HG02938 (cell line): ENCODE data around the gene MUSK.
"Not testable (repeated sequence)": the region's sequence is repeated elsewhere in the genome, so short reads cannot be mapped to it uniquely, and the experiment has no call there.

Experiments
- ATAC-seq: cut with Tn5 transposase; IDR thresholded peaks from one replicate; pipeline ENCODE4 v1.9.1; 2021; ENCODE audit warnings: mild to moderate bottlenecking, moderate library complexity; ENCODE audit not compliant: unreplicated experiment

MUSK gene

GRCh38 chr9:110807956-110808598, 139.5 kb downstream of the MUSK start:
- peak; percentile 73 for ATAC-seq

DNA sequence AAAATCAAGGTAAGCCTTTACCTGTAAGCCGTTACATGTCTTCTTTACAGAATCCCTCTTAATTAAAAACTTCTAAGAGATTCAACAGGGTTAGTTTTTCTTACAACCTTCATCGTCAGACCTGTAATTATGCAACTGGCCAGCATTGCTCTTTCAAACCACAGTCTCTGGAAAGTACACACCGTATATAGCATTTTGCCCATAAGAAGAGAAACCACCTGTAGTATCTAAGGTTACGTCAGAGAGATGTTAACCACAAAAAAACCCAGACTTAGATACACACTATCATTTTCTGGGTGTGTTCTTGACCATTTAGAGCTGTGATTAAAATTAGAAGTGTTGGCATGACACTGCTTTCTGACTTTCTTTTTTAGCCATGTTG, 140.0 kb downstream of the MUSK start:
- peak; percentile 97 for ATAC-seq

DNA sequence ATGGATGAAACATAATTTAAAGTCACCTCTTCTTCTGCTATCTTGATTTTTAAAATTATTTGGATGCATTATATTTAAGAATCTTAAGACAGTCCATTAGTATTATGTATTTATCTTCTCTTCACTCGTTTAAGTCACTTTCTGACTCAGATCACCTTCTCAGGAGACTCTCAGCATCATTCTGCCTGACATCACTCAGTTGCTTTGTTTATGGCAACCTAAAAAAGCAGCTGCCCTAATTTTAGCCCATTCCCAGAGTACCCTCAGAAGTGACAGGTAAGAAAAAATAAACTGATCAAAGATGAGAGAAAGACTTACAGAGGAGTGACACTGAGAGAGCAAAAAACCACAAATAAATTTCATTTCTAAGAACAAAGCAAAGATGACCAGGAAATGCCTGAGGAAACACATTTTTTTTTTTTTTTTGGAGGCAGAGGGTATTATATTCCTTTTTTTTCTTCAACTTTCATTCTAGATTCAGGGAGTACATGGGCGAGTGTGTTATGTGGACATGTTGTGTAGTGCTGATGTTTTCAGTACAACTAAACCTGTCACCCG, 140.5 kb downstream of the MUSK start:
- ATAC-seq: peak; percentile 49

GRCh38 chr9:110810262-110810976, 141.8 kb downstream of the MUSK start:
- ATAC-seq: no peak

DNA sequence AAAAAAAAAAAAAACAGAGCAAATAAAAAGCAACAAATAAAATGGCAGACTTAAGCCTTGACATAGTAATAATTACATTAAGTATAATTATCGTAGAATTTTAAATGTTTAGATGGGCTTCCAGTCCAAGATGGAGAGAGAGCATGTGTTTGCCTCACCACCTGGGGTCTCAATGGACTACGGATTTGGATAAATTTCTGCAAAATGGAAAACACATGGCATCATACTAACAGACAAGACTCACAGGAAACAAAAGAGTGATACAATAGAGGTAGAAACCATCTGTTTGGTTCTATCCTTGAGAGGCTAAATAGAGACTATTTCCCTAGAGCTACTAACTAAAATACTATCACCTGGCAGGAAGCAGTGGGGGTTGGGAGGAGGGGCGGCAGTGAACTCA, 144.3 kb downstream of the MUSK start:
- no peak for ATAC-seq

DNA sequence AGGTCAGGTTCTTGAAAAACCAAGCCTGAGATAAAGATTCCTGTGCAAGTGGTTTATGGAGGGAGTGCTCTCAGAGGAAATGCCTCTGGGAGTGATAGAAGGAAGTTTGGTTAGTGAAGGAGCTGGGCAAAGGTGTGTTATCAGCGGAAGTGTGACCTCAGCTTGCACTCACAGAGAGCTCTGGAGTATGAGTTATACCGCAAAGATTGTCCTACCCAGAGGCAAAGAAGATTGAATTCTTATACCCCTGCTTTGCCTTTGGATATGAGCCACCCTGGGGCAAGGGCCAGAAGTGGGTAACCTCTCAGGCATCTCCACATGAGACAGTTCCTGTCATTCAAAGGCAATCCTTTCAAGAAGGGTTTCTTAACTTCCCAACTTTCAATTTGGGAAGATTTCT, 145.6 kb downstream of the MUSK start:
- no peak for ATAC-seq

- ATAC-seq: no peak
Observed at GRCh38 chr9:110815361-110815760, 146.8 kb downstream of the MUSK start.

DNA sequence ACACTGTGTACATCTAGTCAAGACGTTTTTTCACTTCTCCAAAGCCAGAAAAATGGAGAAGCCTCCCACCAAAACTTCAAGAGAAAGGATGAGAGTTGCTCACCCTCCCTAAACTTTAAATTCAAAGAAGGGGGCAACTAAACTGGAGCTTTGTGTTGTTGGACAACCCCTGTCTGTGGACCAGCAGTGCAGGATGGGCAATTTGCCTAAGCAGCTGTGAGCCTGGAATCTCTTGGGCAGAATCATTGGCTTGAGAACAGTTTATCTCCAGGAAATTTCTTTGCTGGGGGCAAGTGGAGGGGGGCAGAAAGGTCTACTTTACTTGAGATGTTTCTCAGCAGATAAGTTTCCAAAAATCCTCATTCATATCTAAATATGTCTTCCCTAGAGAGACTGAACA, 151.8 kb downstream of the MUSK start:
- no peak for ATAC-seq

- peak; percentile 96 for ATAC-seq
Observed at GRCh38 chr9:110821064-110821463, 152.5 kb downstream of the MUSK start.

DNA sequence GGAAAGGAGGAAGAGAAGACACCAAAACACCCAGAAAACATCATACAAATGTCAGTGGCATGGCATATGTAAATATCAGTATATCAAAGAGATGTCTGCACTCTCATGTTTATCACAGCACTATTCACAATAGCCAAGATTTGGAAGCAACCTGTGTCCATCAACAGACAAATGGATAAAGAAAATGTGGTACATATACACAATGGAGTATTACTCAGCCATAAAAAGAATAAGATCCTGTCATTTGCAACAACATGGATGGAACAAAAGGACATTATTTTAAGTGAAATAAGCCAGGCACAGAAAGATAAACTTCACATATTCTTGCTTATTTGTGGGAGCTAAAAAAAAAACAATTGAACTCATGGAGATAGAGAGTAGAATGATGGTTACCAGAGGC, 156.5 kb downstream of the MUSK start:
- not testable (repeated sequence) for ATAC-seq

DNA sequence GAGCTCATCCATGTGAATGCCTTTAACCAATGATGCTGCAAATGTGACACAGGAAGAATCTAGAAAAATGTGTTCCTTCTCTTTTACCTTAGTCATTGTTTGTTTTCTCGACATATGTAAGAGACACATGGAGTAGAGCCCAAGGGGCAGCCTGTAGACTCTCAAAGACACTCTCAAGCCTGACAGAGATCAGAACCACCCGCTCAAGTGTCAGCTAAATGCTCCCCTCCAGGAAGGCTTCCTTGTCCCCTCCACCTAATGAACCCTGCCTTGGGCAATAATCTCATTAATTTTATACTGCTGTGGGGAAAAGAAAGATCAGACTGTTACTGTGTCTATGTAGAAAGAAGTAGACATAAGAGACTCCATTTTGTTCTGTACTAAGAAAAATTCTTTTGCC, 157.4 kb downstream of the MUSK start:
- ATAC-seq: no peak

DNA sequence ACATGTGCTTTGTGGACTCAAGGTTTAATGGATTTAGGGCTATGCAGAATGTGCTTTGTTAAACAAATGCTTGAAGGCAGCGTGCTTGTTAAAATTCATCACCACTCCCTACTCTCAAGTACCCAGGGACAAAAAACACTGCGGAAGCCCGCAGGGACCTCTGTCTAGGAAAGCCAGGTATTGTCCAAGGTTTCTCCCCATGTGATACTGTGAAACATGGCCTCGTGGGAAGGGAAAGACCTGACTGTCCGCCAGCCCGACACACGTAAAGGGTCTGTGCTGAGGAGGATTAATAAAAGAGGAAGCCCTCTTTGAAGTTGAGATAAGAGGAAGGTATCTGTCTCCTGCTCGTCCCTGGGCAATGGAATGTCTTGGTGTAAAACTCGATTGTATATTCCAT, 157.8 kb downstream of the MUSK start:
- ATAC-seq: not testable (repeated sequence)

DNA sequence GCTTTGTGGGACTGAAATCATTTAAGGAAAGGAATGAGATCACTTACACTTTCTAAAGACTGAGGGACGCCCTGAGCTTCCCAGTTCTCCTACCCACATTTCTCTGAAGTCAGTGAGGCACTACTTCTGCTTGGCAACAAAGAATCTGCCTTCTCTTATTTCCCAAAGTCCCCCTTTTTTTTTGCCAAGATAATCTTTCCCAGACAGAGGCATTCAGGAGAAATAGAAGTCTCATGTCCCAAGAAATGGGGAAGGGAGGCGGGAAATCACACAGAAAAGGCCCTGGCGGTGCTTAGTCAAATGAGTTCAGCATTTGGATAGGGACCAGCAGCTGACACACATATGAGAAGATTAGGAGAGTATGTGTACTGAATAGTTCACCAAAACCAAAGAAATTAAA, 159.7 kb downstream of the MUSK start:
- no peak for ATAC-seq

DNA sequence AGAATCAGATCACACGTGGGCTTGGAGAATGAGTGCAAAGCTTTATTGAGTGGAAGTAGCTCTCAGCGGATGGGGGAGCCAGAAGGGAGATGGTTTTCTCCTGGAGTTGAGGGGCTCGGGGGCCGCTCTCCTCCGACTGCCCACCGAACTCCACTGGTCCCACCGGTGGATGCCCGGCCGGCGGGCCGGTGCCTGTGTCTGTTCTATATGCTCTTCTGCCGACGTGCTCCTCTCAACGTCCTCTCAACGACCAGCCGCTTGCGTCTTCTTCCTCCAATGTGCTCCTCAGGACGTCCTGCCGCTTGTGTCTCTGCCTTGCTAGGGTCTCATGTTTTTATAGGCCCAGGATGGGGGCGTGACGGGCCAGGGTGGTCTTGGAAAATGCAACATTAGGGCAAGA, 161.9 kb downstream of the MUSK start:
- ATAC-seq: no peak

- ATAC-seq: no peak
Observed at GRCh38 chr9:110832926-110833325, 164.3 kb downstream of the MUSK start.

GRCh38 chr9:110835404-110835803, 166.8 kb downstream of the MUSK start:
- no peak for ATAC-seq

- no peak for ATAC-seq
Observed at GRCh38 chr9:110835859-110836271, 167.3 kb downstream of the MUSK start.

DNA sequence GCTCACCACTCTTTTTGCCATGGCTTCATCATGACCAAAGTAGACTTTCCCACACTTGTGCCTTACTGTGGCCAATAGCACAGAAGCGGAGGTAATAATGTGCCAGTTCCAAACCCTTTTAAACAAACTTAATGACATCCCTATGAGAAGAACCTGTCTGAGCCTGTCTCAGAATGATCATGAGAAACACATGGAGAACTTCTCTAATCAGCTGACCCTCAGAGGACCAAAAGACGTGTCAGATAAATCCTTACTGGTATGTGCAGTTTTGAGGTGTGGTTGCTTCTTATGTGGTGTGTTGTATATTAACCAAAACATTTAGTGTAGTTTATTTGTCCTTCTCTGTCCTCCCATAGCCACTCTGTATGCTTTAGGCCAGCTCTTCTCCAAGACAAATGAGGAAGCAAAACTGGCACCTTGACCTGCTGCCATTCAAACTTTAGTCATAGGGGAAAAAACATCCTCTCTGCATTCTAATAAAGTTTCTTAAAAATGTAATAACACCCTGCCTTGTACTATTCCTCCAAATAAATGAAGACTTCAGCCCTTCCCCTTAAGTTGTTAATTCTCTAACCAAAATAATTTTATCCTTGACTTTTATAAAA, 168.9 kb downstream of the MUSK start:
- ATAC-seq: no peak

DNA sequence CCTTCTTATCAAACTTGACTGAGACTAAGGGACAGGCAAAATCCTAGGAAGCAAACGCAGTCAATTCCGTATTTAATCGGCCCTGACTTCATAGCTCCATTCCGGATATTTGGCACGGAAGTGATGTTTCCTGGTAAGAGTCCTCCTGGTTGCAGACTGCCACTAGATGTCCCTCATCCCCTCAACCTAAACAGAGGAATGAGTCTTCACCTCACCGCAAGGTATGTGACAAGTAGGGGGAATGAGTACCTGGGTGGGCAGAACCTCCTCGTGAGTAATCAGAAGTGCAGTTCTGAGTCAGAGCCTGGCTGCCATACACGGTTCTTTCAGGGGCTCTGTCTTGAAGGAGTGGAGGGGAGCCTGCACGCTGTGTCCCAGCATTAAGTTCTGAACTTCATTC, 173.6 kb downstream of the MUSK start:
- ATAC-seq: no peak

GRCh38 chr9:110842986-110843385, 174.4 kb downstream of the MUSK start:
- no peak for ATAC-seq

DNA sequence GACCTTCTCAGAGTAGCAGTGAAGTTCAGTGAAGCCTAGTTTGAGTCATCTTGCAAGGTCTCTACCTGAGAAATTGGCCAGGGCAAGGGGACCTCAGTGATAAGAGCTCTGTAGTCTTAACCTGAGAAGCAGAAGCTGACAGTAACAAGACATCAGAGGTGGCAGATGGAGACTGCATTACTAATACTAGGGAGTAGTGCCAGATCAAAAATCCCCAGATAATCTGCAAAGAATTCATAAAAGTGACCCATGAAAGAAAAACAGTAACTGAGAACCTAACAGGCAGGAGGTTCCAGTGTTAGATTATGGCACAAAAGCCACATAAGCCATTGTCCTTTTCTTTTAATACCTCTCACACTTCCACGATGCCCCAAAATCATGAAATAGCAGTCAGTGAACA, 175.5 kb downstream of the MUSK start:
- no peak for ATAC-seq

DNA sequence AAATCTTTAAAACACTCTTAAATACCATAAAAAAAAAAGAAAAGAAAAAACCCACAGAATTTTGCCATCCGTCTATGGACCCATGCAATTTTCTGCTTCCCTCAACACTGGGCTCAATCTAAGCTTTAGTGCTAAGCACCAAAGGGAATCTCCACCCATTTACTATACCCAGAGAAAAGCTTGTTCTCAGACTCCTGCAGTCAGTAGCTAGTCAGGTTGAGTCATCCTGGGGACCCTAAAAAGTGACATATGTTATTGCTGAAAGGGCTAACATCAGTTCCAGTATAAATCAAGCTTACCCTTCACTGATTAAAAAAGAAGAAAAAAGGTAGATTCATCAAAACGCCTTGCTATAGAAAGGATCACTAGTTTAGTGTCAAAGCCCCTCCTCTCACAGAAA, 177.6 kb downstream of the MUSK start:
- ATAC-seq: no peak
